HFFc6 (cell line): ENCODE results near the gene THSD4. TPM values are rescaled to one million over a fixed set of nuclear protein-coding genes. Genes with fewer than 3 reads are reported as not detected.

Source experiments
- DNase-seq: peaks from one replicate; pipeline ENCODE4 v3.0.0-alpha.2; 2018
- H3K27ac Mint-ChIP-seq: 2 replicates; pipeline ENCODE4 v1.8.0; 2020; ENCODE audit warnings: mild to moderate bottlenecking, mixed read lengths
- H3K27me3 Mint-ChIP-seq: 2 replicates; pipeline ENCODE4 v1.8.0; 2021; ENCODE audit warnings: mild to moderate bottlenecking, moderate library complexity, mixed read lengths; ENCODE audit not compliant: insufficient read depth
- H3K36me3 Mint-ChIP-seq: 2 replicates; pipeline ENCODE4 v1.8.0; 2021; ENCODE audit warnings: low read depth, mixed read lengths
- H3K4me1 Mint-ChIP-seq: 2 replicates; pipeline ENCODE4 v1.8.0; 2020; ENCODE audit warnings: low read depth, mixed read lengths
- H3K4me3 Mint-ChIP-seq: 2 replicates; pipeline ENCODE4 v1.8.0; 2020; ENCODE audit warnings: mild to moderate bottlenecking, moderate library complexity, mixed read lengths
- H3K9me3 Mint-ChIP-seq: 2 replicates; pipeline ENCODE4 v1.8.0; 2020; ENCODE audit warnings: mild to moderate bottlenecking, mixed read lengths
- CTCF ChIP-seq: fragments of 200-600 bp; sonication (generic); IDR thresholded peaks from 2 replicates; pipeline ENCODE4 v1.5.0; 2021; ENCODE audit warnings: antibody characterized with exemption, mild to moderate bottlenecking
- total RNA-seq, 6 experiments: library from RNA; stranded (reverse); fragmentation: NEBNext Ultra II Directional; extraction: Animal tissue kit (Norgen Biotek cat#: 25700); gene quantifications; 2 replicates in 1 of 6; 3 replicates in 5 of 6; pipeline ENCODE4 v1.2.3, GENCODE V29; 2021

The THSD4 gene
- total RNA-seq, 6 experiments from 2014 or later: 32.7 to 39.1 (median 36.4) TPM

GRCh38 chr15:71733122-71733521 is 617.9 kb downstream of the THSD4 start:
- Mint-ChIP-seq H3K9me3 (no peaks in the 10 kb centered on the region), H3K27ac (no peak overlapping the region), H3K36me3 (no peaks in the 10 kb centered on the region), H3K27me3 (no peaks in the 10 kb centered on the region), H3K4me1 (peaks cover 28% of the 10 kb centered on the region), H3K4me3 (no peak overlapping the region)
- no peak for DNase-seq
- no peak for TF ChIP-seq CTCF

- Mint-ChIP-seq H3K27ac (no peak overlapping the region), H3K36me3 (no peaks in the 10 kb centered on the region), H3K9me3 (no peaks in the 10 kb centered on the region), H3K27me3 (no peaks in the 10 kb centered on the region), H3K4me1 (peaks cover 11% of the 10 kb centered on the region), H3K4me3 (no peak overlapping the region)
- DNase-seq: no peak
- no peak for TF ChIP-seq CTCF
Observed at GRCh38 chr15:71734709-71735384, 619.6 kb downstream of the THSD4 start.

- no peaks in the 10 kb centered on the region for H3K36me3 Mint-ChIP-seq
- H3K9me3 Mint-ChIP-seq: no peaks in the 10 kb centered on the region
- no peaks in the 10 kb centered on the region for H3K27me3 Mint-ChIP-seq
- H3K27ac Mint-ChIP-seq: no peak overlapping the region
- H3K4me3 Mint-ChIP-seq: no peak overlapping the region
- peaks cover 6% of the 10 kb centered on the region for H3K4me1 Mint-ChIP-seq
- DNase-seq: no peak
- TF ChIP-seq CTCF: no peak
Observed at GRCh38 chr15:71735385-71735757, 620.1 kb downstream of the THSD4 start.

- Mint-ChIP-seq H3K4me1 (no peaks in the 10 kb centered on the region), H3K9me3 (no peaks in the 10 kb centered on the region), H3K36me3 (no peaks in the 10 kb centered on the region), H3K4me3 (no peak overlapping the region), H3K27me3 (no peaks in the 10 kb centered on the region), H3K27ac (no peak overlapping the region)
- DNase-seq: no peak
- TF ChIP-seq CTCF: no peak
Observed at GRCh38 chr15:71736286-71736947, 621.1 kb downstream of the THSD4 start.

GRCh38 chr15:71737761-71738160 is 622.5 kb downstream of the THSD4 start:
- Mint-ChIP-seq H3K9me3 (no peaks in the 10 kb centered on the region), H3K27ac (no peak overlapping the region), H3K27me3 (no peaks in the 10 kb centered on the region), H3K36me3 (no peaks in the 10 kb centered on the region), H3K4me3 (no peak overlapping the region), H3K4me1 (no peaks in the 10 kb centered on the region)
- no peak for DNase-seq
- no peak for TF ChIP-seq CTCF
